H1 (cell line): Measurements from ENCODE around the gene FUT4. TPM values are rescaled to one million over a fixed set of nuclear protein-coding genes. Genes with fewer than 3 reads are reported as not detected.

Experiments used
- JUN ChIP-seq: IDR thresholded peaks from 2 replicates; pipeline ENCODE4 v1.6.1; 2011; ENCODE audit warnings: low read depth, mild to moderate bottlenecking, improper control_type of control experiment, low read length
- NRF1 ChIP-seq: IDR thresholded peaks from 2 replicates; pipeline ENCODE4 v1.6.1; 2011; ENCODE audit warnings: mild to moderate bottlenecking, low read depth, low read length, improper control_type of control experiment
- polyA plus RNA-seq, 7 experiments: library from polyadenylated mRNA; depleted of rRNA in 3 of 7; stranded (reverse) in 5 of 7; unstranded in 2 of 7; fragments of >200 nt in 5 of 7; fragments of 200-250 nt in 2 of 7; gene quantifications; 1 replicate in 5 of 7; 2 replicates in 1 of 7; 4 replicates in 1 of 7; pipeline versions ENCODE4 v1.2.1 to v1.2.3, GENCODE V29; 2011 to 2013; ENCODE audit warnings: missing spikeins in 2 of 7, mixed read lengths in 2 of 7
- total RNA-seq: library from RNA; stranded (reverse); fragmentation: NEBNext Ultra II Directional; extraction: Animal tissue kit (Norgen Biotek cat#: 25700); gene quantifications from 2 replicates; pipeline ENCODE4 v1.2.1, GENCODE V29; 2021

FUT4 gene
- total and polyA plus RNA-seq, 2 of the 8 experiments (the other 6 are each of a cell fraction or from before 2014, with no cell fraction given), result 2.6 to 8.0 TPM

DNA sequence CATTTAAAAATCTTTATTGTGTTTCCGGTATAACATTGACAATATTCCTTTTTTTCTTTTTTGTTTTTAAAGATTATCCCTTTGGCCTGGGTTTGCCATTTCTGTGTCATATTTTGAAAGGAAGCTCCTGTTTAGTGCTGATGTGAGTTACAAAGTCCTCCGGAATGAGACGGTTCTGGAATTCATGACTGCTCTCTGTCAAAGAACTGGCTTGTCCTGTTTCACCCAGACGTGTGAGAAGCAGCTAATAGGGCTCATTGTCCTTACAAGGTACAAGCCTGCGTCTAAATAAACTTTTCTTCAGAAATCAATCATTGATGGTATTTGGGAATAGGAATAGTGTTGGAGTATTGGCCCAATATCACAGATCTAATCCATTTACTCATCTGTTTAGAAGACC is 43.3 kb downstream of the FUT4 start (continued):
- TF ChIP-seq JUN (no peak), NRF1 (no peak)
